ENCODE measurements around the gene FKBP2.
A peak's percentile ranks its signal among the peaks of the same experiment; 100 is the strongest.

Gene FKBP2

DNA sequence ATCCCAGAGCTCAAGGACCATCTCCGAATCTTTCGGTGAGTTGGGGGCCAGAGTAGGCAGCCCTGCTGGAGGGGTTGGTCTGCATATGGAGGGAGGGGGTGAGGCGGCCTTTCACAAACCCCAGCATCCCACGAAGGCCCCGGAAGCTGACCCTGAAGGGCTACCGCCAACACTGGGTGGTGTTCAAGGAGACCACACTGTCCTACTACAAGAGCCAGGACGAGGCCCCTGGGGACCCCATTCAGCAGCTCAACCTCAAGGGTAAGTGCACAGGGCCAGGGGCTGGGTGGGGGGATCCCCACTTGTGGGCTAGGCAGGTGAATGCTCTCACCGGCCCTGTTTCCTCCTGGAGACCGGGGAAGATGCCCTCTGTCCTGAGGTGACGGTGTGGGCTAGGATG is 21.1 kb upstream of the FKBP2 start:
- DNase-seq: no peak

DNA sequence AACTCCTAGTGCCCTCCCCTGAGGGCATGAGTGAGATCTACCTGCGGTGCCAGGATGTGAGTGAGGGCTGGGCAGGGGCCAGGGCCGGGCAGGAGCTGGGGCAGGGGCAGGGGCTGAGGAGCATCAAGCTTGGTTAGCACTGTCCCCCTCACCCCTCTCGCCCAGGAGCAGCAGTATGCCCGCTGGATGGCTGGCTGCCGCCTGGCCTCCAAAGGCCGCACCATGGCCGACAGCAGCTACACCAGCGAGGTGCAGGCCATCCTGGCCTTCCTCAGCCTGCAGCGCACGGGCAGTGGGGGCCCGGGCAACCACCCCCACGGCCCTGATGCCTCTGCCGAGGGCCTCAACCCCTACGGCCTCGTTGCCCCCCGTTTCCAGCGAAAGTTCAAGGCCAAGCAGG is 20.6 kb upstream of the FKBP2 start:
- DNase-seq: no peak

DNA sequence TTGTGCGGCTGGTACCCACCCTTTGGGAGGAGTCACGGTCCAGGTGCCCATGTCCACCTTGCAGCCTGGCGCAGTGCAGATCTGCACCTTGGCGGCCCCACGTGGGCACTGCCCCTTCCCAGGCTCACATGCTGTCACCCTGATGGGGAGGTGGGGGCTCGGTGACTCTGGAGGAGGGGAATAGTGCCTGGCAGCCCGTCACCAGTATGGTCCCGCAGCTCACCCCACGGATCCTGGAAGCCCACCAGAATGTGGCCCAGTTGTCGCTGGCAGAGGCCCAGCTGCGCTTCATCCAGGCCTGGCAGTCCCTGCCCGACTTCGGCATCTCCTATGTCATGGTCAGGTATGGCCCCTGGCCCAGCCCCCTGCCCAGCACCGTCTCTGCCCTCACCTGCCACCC is 20.1 kb upstream of the FKBP2 start:
- DNase-seq: no peak

DNA sequence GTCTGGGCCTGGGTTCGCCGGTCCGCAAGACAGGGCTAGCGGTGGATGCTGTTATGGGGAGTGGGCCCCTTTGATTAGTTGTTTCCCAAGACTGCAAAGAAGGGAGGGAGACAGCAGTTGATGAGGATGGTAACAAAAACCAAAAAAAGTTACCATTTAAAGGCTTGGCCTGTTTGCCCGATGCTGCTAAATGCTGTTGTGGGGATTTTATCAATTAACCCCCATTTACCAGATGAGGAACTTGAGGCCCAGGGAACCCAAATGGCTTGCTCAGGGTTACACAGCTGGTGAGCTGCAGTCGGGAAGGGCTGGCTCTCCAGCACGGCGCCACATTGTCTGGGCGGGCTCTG is 18.3 kb upstream of the FKBP2 start:
- DNase-seq: no peak

DNA sequence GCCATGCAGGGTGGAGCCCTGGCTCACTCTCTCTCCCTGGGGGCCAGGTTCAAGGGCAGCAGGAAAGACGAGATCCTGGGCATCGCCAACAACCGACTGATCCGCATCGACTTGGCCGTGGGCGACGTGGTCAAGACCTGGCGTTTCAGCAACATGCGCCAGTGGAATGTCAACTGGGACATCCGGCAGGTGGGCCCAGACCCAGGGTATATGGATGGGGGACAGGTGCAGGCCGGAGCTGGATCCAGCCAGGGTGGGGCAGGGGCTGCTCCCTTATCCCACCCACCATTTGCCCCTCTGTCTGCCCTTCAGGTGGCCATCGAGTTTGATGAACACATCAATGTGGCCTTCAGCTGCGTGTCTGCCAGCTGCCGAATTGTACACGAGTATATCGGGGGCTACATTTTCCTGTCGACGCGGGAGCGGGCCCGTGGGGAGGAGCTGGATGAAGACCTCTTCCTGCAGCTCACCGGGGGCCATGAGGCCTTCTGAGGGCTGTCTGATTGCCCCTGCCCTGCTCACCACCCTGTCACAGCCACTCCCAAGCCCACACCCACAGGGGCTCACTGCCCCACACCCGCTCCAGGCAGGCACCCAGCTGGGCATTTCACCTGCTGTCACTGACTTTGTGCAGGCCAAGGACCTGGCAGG is 17.8 kb upstream of the FKBP2 start:
- no peak for DNase-seq

DNA sequence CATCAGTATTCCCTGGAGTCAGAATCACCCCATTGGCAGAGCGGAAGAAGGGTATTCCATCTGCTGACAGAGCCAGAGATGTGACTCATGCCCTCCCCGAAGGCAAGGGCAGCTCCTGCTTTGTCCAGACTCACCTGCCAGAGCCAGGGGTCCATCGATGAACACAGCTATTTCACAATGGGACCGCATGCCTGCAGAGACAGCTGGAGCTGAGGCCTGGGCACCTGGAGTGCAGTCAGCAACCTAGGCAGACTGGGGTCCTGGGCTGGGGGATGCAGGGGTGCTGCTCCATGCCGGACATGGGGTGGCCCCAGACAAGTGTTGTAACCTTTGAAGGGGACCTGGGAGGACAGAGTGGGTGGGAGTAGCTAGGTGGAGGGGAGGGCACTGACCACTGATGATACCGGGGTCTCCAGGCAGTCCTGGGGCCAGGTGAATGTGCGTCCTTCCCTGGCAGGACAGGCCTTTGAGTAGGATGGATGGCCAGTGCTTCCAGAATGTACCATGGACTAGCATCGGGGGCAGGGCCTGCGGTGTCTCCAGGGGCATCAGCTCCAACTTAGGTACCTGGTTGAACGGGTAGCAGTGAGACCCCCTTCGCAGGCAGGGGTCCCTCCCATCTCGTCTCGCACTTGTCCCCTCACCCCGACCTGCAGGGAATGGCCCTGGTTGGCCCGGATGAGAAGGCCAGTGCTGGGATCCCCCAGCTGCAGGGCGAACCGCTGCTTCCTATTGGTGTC is 16.6 kb upstream of the FKBP2 start:
- DNase-seq: no peak

DNA sequence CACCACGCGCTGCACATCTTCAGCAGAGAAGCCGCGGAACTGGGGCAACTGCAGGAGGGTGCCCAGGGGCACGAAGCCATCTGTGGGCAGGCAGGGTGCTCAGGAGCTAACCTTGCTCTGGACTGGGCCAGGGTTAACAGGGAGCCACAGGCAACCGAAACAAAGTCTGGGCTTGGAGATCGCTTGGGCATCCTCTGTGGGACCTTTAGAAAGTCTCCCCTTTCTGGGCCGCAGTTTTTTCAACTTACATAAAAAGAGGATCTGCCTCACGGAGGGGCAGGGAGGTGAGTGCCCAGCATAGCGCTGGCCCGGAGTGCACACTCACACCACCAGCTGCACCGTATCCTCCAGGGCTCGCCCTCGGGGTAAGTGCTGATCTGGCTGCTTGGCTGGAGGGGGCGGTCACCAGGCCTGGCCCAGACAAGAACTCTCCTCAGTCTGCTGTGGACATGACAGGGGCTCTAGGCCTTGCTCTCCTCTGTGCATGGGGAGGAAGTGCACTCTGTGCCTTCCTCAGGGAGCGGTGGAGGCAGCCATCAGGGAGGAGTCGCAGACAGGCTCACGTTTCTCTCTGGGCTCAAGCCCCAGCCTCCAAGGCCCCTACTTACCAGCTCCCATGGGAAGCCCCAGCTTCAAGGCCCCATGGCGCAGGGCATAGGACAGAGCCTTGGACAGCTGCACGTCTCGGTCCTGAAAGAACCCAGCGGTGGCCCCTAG is 15.8 kb upstream of the FKBP2 start:
- peak in 1 of 2 donors; percentile 55 for DNase-seq

DNA sequence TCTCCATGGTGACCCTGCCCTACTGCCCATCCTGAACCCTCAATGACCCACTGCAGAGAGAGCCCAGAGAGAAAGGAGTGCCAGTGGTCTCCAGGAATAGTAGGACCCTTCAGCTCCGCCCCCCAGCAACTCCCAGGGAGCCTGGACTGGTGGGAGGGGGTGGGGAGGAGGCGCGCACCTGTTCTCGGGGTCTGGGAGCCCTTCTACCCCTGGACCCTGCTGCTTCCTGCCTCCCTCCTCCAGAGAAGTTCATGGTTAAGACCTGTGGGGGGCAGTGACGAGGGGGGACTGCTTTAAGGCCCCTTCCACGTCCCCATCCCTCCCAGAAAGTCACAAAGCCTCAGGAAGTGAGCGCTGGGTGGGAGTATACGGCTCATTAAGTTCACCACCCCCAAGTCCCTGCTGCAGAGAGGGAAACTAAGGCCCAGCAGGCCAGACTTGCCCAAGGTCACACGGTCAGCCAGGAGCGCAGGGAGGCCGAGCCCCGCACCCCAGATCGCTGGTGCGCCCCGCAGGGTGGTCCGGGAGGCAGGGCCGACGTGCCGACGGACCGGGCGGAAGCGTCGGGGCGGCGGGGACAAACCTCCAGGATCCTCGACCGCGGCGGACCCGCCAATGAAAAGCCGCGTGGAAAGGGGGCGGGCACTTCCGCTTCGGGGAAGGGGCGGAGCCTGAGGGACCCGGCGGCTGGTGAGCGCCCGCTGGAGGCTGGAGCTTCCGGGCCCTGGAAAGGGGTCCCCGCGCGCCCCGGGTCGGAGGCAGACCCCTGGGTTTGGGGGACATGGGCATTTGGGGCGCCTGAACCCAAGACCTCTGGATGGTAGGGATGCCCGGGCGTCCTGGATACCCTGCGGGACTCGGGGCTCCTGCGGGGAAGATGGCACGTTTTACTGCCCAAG is 15.0 kb upstream of the FKBP2 start, which contains the start of the genes NUDT22 and TRPT1:
Gene NUDT22 (plus strand): TSS at position 667 of the 899 bp plus-strand sequence. CDS start 379 bp downstream, outside the sequence.
Gene TRPT1 (minus strand): TSS at position 579 of the 899 bp plus-strand sequence. CDS start 326 bp downstream, at position 253.
- DNase-seq: peak; percentile 92 to 94

DNA sequence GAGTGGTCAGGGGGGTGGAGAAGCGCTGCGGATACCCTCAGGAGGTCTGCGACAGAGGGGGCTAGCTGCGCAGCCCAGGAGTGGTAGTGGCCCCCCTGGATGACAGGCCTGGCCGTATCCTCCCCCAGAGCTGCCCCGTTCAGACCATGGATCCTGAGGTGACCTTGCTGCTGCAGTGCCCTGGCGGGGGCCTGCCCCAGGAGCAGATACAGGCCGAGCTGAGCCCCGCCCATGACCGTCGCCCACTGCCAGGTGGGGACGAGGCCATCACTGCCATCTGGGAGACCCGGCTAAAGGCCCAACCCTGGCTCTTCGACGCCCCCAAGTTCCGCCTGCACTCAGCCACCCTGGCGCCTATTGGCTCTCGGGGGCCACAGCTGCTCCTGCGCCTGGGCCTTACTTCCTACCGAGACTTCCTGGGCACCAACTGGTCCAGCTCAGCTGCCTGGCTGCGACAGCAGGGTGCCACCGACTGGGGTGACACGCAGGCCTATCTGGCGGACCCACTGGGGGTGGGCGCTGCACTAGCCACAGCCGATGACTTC is 14.3 kb upstream of the FKBP2 start:
- DNase-seq: peak; percentile 82 to 93

DNA sequence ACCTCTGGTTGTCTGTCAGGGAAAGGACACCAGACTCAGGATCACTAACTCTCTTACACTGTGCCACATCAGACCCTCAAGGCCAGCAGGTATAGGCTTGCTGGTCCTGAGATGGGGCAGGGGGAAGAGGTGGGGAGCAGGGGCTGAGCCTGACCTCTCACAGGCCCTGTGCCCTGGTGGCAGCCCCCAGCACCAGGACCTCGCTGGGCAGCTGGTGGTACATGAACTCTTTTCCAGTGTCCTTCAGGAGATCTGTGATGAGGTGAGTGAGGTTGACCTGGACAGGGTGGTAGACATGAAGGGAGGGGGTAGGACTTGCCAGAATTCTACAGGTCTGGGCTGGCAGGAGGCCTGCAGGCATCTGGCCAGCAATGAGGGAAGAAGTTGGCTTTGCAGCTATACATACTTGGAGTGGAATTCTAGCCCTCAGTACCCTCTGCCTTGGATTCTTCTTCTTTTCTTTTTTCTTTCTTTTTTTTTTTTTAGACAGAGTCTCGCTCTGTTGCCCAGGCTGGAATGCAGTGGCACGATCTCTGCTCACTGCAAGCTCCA is 13.4 kb upstream of the FKBP2 start:
- no peak for DNase-seq

DNA sequence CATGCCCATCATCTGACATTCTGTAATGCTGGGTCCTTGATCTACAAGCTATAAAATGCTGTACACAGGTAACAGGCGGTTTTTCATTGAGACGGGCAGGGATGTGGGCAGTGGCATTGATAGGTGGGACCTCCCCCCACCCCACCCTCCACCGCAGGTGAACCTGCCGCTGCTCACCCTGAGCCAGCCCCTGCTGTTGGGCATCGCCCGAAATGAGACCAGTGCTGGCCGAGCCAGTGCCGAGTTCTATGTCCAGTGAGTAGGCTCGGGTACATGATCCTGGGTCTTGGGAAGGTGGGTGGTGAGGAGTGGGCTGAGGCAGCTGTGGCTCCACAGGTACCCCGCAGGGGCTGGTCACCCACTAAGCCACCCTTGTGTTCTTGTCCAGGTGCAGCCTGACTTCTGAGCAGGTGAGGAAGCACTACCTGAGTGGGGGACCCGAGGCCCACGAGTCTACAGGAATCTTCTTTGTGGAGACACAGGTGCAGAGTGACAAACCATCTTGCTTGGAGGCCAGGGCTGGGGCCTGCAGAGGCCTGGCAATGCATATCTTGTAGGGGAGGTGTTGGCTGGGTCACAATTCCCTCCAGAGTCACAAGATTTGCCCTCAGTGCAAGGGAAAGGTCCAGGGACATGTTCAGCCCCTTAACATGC is 11.7 kb upstream of the FKBP2 start:
- DNase-seq: no peak

DNA sequence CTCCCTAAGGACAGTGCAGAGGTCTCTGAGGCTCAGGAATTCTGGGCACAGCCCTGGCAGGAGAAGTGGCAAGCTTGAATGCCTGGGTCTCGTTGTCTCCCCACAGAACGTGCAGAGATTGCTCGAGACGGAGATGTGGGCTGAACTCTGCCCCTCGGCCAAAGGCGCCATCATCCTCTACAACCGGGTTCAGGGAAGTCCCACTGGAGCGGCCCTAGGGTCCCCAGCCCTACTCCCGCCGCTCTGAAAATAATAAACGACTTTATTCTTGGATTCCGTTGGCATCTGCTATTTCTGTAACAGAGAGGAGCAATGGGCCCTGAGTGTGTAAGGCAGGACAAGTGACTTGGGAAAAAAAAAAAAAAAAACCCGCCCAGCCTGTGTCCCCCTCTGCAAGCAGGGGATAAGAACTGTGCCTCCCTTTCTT is 11.1 kb upstream of the FKBP2 start:
- no peak for DNase-seq

DNA sequence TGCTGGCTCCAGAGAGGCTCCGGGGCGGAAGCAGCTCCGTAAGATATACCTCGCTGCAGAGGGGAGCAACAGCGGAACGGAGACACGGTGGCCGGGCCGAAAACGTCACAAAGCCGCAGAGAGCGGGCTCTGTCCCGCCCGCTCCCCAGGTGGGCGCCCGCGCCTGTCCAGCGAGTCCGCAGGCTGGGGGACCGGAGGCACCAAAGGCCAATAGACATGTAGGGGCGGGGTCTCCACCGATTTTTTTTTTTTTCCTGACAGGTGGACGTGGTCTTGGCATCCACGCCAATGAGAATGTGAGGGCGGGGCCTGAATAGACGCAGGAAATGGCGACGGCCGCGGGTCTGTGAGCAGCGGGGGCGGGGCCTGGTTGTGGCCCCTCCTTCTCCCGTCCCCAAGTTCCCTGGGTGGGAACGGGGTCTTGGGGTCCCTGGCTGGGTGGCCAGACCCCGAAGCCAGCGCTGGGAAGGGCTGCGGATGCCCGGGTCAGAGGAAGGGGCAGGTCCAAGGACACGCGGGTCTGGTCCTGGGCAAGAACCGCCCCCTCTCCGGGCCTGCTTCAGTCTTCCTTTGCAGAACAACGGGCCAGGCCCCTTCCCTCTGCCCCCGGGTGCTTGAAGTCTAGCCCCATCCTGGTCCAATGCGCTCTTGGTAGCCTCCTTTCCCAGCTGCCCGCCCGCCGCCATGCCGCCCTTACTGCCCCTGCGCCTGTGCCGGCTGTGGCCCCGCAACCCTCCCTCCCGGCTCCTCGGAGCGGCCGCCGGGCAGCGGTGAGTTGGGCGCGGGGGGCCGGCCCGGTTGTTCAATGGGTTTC is 10.5 kb upstream of the FKBP2 start, which contains the start of gene DNAJC4:
Gene DNAJC4 (plus strand): TSS at position 378 of the 814 bp plus-strand sequence. CDS start 307 bp downstream, at position 685.
- peak; percentile 73 to 86 for DNase-seq

DNA sequence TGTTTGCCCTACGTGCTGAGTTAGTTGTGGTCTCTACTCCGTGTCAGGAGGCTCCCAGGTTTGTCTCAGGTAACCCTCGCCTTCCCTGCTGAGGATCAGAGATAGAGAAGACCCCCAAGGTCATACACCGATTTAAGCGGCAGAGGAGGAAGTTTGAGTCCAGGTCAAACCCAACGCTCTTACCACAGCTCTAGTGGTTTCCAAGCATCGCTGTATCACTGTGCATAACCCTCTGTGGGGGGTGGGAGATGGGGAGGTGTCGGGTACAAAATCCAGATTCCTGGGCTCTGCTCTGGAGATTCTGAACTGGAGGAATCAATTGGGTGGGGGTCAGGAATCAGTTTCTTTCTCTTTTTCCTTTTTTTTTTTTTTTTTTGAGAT is 9.9 kb upstream of the FKBP2 start:
- no peak for DNase-seq

DNA sequence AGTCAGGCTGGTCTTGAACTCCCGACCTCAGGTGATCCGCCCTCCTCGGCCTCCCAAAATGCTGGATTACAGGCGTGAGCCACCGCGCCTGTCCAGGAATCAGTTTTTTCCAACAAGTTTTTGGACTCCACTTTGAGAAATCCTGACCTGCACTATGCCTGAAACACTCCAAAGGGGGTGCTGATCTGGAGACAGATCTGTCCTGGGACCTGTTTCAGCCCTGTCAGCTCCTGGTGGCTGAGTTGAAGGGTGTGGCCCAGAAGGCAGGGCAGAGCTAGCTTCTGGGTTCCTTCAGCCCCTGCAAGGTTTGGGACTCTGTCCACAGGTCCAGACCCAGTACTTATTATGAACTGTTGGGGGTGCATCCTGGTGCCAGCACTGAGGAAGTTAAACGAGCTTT is 9.3 kb upstream of the FKBP2 start:
- no peak for DNase-seq

DNA sequence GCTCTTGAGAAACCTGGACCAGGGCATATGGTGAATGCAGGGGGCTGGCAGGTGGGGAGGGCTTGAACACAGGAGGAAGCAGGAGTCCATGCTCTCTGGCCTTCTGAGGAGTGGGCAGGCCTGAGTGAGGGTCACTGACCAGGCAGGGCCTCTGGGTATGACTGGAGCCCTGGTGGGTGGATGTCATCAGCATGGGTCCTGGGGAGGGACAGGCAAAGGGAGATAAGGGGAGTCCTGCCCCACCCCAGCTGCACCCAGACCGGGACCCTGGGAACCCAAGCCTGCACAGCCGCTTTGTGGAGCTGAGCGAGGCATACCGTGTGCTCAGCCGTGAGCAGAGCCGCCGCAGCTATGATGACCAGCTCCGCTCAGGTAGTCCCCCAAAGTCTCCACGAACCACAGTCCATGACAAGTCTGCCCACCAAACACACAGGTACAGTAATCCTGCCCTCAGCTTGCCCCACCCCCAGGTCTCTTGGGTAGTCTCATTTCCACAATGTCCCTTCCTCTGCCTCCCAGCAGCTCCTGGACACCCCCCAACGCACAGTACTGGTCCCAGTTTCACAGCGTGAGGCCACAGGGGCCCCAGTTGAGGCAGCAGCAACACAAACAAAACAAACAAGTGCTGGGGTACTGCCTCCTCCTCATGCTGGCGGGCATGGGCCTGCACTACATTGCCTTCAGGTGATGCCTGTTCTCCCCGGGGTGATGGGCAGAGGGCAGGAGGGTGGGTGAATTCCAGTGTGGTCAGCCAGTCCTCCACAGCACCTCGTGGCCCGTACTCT is 8.5 kb upstream of the FKBP2 start:
- DNase-seq: no peak

DNA sequence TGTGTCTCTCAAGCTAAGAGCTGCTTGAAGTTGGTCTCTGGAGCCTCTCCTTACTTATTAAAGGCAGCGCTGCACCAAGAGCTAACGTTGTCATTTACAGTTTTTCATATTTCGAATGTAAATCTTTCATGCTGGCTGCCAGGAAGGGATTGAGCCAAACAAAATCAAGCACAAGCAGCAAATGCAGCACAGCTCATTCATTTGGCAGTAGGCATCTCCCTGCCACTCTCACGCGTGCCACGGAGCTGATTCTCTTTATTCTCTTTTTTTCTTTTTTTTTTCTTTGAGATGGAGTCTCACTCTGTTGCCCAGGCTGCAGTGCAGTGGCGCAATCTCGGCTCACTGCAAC is 8.0 kb upstream of the FKBP2 start:
- DNase-seq: no peak

DNA sequence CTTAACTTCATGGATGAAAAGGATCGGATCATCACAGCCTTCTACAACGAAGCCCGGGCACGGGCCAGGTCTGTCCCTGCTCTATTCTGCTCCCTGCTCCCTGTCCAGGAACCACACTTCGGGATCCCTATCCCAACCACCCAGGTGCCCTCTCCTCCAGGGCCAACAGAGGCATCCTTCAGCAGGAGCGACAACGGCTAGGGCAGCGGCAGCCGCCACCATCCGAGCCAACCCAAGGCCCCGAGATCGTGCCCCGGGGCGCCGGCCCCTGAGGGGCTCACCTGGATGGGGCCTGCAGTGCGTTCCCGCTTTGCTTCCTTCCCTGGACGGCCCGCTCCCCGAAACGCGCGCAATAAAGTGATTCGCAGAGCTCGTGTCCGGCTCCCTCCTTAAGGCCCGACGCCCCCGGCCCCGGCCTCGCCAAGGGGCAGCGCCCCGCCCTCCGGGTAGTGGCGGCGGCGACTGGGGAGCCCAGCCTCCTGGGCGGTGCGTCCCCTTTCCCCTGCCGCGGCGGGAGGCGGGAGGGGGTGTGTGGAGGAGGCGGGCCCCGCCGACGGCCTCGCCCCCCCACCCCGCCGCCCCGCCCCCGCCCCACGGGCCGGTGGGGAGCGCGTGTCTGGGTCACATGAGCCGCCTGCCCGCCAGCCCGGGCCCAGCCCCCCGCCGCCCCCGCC is 6.8 kb upstream of the FKBP2 start, which contains the start of gene VEGFB:
Gene VEGFB (plus strand): TSS at position 672 of the 674 bp plus-strand sequence. CDS start 250 bp downstream, outside the sequence.
- peak; percentile 17 to 62 for DNase-seq

All from inflammatory macrophage (primary cell).